ENCODE results near the gene NUDCD3. TPM values are rescaled to one million over a fixed set of nuclear protein-coding genes. Genes with fewer than 3 reads are reported as not detected.

The NUDCD3 gene
- total and polyA plus RNA-seq, 2 of the 8 experiments (the other 6 are each of a cell fraction or from before 2014, with no cell fraction given), result 35.2 to 93.7 TPM

GRCh38 chr7:44454348-44454747, 36.1 kb downstream of the NUDCD3 start (continued):
- no peak for TF ChIP-seq EP300 (IDR thresholded peaks at IDR 0.05; ENCODE audit: borderline replicate concordance in 1 of 2, low read depth in 2 of 2, low read length in 2 of 2)
- no peak for TF ChIP-seq SIN3A (conservative IDR thresholded peaks at IDR 0.05 in 1 of 2, IDR thresholded peaks at IDR 0.05 in 1 of 2; ENCODE audit: low read depth in 1 of 2, low read length in 2 of 2)
- TF ChIP-seq, protein P1, sequence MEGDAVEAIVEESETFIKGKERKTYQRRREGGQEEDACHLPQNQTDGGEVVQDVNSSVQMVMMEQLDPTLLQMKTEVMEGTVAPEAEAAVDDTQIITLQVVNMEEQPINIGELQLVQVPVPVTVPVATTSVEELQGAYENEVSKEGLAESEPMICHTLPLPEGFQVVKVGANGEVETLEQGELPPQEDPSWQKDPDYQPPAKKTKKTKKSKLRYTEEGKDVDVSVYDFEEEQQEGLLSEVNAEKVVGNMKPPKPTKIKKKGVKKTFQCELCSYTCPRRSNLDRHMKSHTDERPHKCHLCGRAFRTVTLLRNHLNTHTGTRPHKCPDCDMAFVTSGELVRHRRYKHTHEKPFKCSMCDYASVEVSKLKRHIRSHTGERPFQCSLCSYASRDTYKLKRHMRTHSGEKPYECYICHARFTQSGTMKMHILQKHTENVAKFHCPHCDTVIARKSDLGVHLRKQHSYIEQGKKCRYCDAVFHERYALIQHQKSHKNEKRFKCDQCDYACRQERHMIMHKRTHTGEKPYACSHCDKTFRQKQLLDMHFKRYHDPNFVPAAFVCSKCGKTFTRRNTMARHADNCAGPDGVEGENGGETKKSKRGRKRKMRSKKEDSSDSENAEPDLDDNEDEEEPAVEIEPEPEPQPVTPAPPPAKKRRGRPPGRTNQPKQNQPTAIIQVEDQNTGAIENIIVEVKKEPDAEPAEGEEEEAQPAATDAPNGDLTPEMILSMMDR (IDR thresholded peaks at IDR 0.05; ENCODE audit: control extremely low read depth in 1 of 3, insufficient read depth in 1 of 3, low read depth in 1 of 3, low read length in 3 of 3), result no peak
- TF ChIP-seq ZNF274 (IDR thresholded peaks at IDR 0.05; ENCODE audit: borderline replicate concordance, extremely low read depth, low read length), result no peak
- TF ChIP-seq, protein P2, sequence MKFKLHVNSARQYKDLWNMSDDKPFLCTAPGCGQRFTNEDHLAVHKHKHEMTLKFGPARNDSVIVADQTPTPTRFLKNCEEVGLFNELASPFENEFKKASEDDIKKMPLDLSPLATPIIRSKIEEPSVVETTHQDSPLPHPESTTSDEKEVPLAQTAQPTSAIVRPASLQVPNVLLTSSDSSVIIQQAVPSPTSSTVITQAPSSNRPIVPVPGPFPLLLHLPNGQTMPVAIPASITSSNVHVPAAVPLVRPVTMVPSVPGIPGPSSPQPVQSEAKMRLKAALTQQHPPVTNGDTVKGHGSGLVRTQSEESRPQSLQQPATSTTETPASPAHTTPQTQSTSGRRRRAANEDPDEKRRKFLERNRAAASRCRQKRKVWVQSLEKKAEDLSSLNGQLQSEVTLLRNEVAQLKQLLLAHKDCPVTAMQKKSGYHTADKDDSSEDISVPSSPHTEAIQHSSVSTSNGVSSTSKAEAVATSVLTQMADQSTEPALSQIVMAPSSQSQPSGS (IDR thresholded peaks at IDR 0.05; ENCODE audit: low read length), result no peak

Data from H1 (cell line).